Spleen (tissue), 11 donors: Measurements from ENCODE around the gene NHSL1. TPM values are rescaled to one million over a fixed set of nuclear protein-coding genes. Genes with fewer than 3 reads are reported as not detected.

Experiments
- DNase-seq: peaks from one replicate; pipeline ENCODE4 v3.0.0-alpha.2; 2020
- H3K27ac ChIP-seq, 8 donors: fragments of 200-600 bp; sonication (generic) in 7 of 8; 1 replicate in 4 of 8; 2 replicates in 4 of 8; pipeline versions ENCODE4 v1.5.0 to v1.8.0; 2016 to 2021; ENCODE audit warnings: inconsistent platforms in 4 of 8, mild to moderate bottlenecking in 4 of 8, moderate library complexity in 1 of 8
- H3K27me3 ChIP-seq, 7 donors: fragments of 200-600 bp; sonication (generic) in 6 of 7; replicated peaks in 1 of 7; 1 replicate in 4 of 7; 2 replicates in 3 of 7; pipeline versions ENCODE4 v1.5.0 to v1.8.0; 2016 to 2021; ENCODE audit warnings: inconsistent platforms in 3 of 7, mild to moderate bottlenecking in 1 of 7
- H3K36me3 ChIP-seq, 6 donors: fragments of 200-600 bp; sonication (generic) in 5 of 6; 1 replicate in 4 of 6; 2 replicates in 2 of 6; pipeline versions ENCODE4 v1.5.0 to v1.8.0; 2016 to 2021; ENCODE audit warnings: inconsistent platforms in 2 of 6
- H3K4me1 ChIP-seq, 6 donors: fragments of 200-600 bp; sonication (generic) in 5 of 6; 1 replicate in 3 of 6; 2 replicates in 3 of 6; pipeline versions ENCODE4 v1.5.0 to v1.8.0; 2016 to 2021; ENCODE audit warnings: inconsistent platforms in 3 of 6
- H3K4me3 ChIP-seq, 8 donors: fragments of 200-600 bp; sonication (generic) in 7 of 8; 1 replicate in 4 of 8; 2 replicates in 4 of 8; pipeline versions ENCODE4 v1.5.0 to v1.8.0; 2016 to 2021; ENCODE audit warnings: inconsistent platforms in 4 of 8, mild to moderate bottlenecking in 4 of 8, moderate library complexity in 2 of 8
- H3K9me3 ChIP-seq, 8 donors: fragments of 200-600 bp; sonication (generic) in 7 of 8; 1 replicate in 4 of 8; 2 replicates in 4 of 8; pipeline versions ENCODE4 v1.5.0 to v1.8.0; 2016 to 2021; ENCODE audit warnings: inconsistent platforms in 4 of 8
- POLR2A ChIP-seq, 3 donors: fragments of 450-650 bp; IDR thresholded peaks; one replicate each; pipeline ENCODE4 v1.5.1; 2017; ENCODE audit warnings: antibody characterized with exemption in 3 of 3, mild to moderate bottlenecking in 1 of 3
- POLR2AphosphoS5 ChIP-seq, 3 donors: sonication (generic); formaldehyde crosslinking; IDR thresholded peaks; one replicate each; pipeline ENCODE4 v1.5.1; 2017; ENCODE audit warnings: antibody characterized with exemption in 3 of 3
- WGBS, 5 donors: extraction: QIAGEN DNeasy Blood & Tissue Kit in 3 of 5; methylation state at CpG; one replicate each; pipeline versions ENCODE4 v1.1.5 to v1.1.7; 2013 to 2018; 5-methylcytosine and 5-hydroxymethylcytosine counted together
- intact Hi-C: fragments of 100-400 bp; cut with DNase I; formaldehyde crosslinking; loops from one replicate; pipeline ENCODE4 v1.15.0; 2023; ENCODE audit warnings: low total_unique reads
- polyA plus RNA-seq, 3 donors: library from polyadenylated mRNA; stranded (reverse); fragments of 200-250 nt; gene quantifications; one replicate each; pipeline ENCODE4 v1.2.1, GENCODE V29; 2013
- total RNA-seq, 7 donors: library from RNA; depleted of rRNA in 3 of 7; stranded (reverse); fragments of >200 nt in 3 of 7; fragmentation: NEBNext Ultra II Directional in 4 of 7; extraction: Animal tissue kit (Norgen Biotek cat#: 25700) in 4 of 7; gene quantifications; one replicate each; pipeline versions ENCODE4 v1.1.0 to v1.2.1, GENCODE V29; 2016 to 2021
- TF ChIP-seq, protein P1 (sequence below), 11 experiments: fragments of 200-600 bp in 7 of 11; fragments of 450-650 bp in 4 of 11; sonication (generic) in 4 of 11; IDR thresholded peaks in 8 of 11; conservative IDR thresholded peaks in 3 of 11; 1 replicate in 7 of 11; 2 replicates in 4 of 11; pipeline versions ENCODE4 v1.4.0 to v1.8.0; 2016 to 2021; ENCODE audit warnings: antibody characterized with exemption in 11 of 11, inconsistent platforms in 4 of 11, mild to moderate bottlenecking in 1 of 11
- donor health status: healthy with polysubstance abuse.
- donor health status: DM: no; HTN: no; CAD: no; lungs with moderate emphysema.
- donor health status: DM: no; HTN: no; CAD: no.
- donor health status: Bipolar disorder and iron deficiency.
- donor health status: healthy.
- donor health status: DM: no; HTN: no; CAD: no.
- donor health status: DM: yes; HTN: yes; CAD: no.

NHSL1 gene
- total and polyA plus RNA-seq, 10 donors, result 0.39 to 14.0 (median 6.7) TPM

DNA sequence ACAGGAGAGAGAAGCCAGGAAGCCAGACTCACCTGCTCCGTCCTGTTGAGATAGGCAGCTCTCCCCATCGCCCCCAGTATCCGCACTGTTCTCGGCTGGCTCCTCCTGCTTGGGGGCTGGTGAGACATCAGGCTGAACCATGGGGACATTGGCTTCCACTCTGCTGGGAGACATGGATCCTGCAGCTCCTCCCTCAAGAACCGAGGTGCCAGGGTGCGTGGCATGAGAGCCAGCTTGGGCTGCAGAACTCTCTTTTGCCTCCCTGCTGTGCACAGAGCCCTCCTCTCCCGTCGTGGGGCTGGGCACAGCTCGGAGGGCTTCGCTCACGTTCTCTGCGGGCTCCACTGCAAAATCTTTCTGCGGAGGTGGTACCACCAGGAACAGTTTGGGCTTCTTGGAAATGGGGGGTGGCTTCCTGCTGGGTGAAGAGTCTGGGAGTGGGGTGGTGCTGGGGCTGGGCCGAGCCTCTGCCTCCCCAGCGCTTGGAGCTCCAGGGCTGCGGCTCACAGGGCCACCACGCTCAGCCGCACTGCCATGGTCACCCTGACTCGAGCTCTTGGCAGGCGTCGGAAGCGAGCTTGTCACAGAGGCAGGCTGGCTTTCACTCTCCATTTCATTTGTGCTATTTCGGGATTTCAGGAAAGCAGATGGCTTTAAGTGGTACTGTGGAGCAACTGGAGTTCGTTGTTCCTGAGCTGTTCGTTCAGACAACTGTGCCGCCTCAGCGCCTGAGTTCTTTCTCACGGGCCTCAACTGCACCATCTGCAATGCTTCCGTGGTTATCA is 68.7 kb downstream of the NHSL1 start:
- intact Hi-C loops, result loop anchor here (10.0 kb wide), 1 partner anchor 154 kb away; no protein-coding TSS in a partner anchor
- TF ChIP-seq, protein P1, sequence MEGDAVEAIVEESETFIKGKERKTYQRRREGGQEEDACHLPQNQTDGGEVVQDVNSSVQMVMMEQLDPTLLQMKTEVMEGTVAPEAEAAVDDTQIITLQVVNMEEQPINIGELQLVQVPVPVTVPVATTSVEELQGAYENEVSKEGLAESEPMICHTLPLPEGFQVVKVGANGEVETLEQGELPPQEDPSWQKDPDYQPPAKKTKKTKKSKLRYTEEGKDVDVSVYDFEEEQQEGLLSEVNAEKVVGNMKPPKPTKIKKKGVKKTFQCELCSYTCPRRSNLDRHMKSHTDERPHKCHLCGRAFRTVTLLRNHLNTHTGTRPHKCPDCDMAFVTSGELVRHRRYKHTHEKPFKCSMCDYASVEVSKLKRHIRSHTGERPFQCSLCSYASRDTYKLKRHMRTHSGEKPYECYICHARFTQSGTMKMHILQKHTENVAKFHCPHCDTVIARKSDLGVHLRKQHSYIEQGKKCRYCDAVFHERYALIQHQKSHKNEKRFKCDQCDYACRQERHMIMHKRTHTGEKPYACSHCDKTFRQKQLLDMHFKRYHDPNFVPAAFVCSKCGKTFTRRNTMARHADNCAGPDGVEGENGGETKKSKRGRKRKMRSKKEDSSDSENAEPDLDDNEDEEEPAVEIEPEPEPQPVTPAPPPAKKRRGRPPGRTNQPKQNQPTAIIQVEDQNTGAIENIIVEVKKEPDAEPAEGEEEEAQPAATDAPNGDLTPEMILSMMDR (IDR thresholded peaks at IDR 0.05 in 8 of 11, conservative IDR thresholded peaks at IDR 0.05 in 3 of 11), result no peak
- no peak for TF ChIP-seq POLR2AphosphoS5 (IDR thresholded peaks at IDR 0.05)
- TF ChIP-seq POLR2A (IDR thresholded peaks at IDR 0.05), result no peak
- peaks cover 0 to 12% (median 0%) of the 10 kb centered on the region in 7 donors for H3K27me3 ChIP-seq
- no peaks in the 10 kb centered on the region for H3K9me3 ChIP-seq
- H3K36me3 ChIP-seq, result peaks cover 0 to 7% (median 0%) of the 10 kb centered on the region in 6 donors
- DNase-seq, result no peak
- peak overlapping the region in 1 of 8 donors; percentile 13 for H3K4me3 ChIP-seq
- peaks cover 0 to 38% (median 24%) of the 10 kb centered on the region in 6 donors for H3K4me1 ChIP-seq
- 70 to 88% (median 81%) methylated on average over 15 to 29 of the region's 29 CpGs for WGBS, 5 donors
- no peak overlapping the region for H3K27ac ChIP-seq

DNA sequence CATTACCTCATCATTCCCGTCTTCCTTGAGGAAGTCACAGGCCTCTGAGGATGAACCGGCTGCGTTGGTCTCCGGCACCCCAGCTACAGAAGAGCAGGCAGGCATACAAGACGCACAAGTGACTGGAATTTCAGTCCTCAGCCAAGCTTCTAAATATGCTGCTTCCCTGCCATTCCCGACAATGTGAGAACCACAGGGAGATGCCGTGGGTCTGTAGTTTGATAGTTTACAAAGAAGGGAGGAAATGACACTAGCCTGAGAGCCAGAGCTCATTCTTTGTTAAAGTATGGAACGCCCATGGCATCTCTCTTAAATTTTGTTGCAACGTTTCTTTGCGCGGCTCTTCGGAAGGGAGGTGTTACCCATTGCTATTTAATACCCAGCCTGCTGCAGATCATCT is 69.5 kb downstream of the NHSL1 start:
- no peak overlapping the region for H3K4me3 ChIP-seq
- intact Hi-C loops, result loop anchor here (5.0 to 10.0 kb wide), 4 partner anchors 88 to 335 kb away; no protein-coding TSS in a partner anchor
- no peak for DNase-seq
- peaks cover 0 to 7% (median 0%) of the 10 kb centered on the region in 6 donors for H3K36me3 ChIP-seq
- WGBS, 5 donors, result 80 to 86% (median 81%) methylated on average over 12 of the region's 12 CpGs
- H3K4me1 ChIP-seq, result peaks cover 0 to 31% (median 20%) of the 10 kb centered on the region in 6 donors
- H3K27ac ChIP-seq, result no peak overlapping the region
- TF ChIP-seq POLR2AphosphoS5 (IDR thresholded peaks at IDR 0.05) (no peak), POLR2A (IDR thresholded peaks at IDR 0.05) (no peak)
- TF ChIP-seq, protein P1 (IDR thresholded peaks at IDR 0.05 in 8 of 11, conservative IDR thresholded peaks at IDR 0.05 in 3 of 11), result no peak
- no peaks in the 10 kb centered on the region for H3K9me3 ChIP-seq
- H3K27me3 ChIP-seq, result peaks cover 0 to 12% (median 0%) of the 10 kb centered on the region in 7 donors

DNA sequence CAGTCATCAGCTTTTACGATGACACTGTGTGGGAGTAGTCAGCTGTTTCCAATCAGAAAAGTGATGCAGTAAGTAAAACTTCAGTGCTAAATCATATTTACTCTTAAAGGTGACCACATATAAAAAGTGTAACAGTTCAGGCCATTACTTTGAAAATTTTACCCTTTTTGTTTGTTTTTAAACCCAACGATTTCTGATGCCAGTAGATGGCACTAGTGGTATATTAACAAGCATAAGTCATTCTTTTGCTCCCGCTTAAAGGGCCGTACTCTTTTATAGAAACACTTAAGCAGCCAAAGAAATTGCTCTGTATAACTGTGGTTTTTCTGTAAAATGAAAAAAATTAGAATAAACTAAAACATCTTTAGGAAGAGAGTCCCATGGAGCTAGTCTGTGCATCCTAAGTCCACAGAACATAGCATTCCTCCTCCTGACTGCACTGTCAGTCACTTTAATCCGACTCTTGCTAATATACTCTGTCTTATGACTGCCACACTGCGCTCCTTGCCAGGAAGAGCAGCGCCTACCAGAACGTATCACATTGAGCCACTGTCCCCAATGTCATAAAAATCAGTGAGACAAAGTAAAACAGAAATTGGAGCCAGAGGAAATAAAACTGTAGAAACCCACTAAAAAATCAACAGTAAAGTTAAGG is 70.2 kb downstream of the NHSL1 start:
- Histone ChIP-seq H3K9me3 (no peaks in the 10 kb centered on the region), H3K4me1 (peaks cover 0 to 28% (median 18%) of the 10 kb centered on the region in 6 donors), H3K36me3 (peaks cover 0 to 11% (median 0%) of the 10 kb centered on the region in 6 donors), H3K4me3 (no peak overlapping the region), H3K27ac (no peak overlapping the region), H3K27me3 (peaks cover 0 to 12% (median 0%) of the 10 kb centered on the region in 7 donors)
- 48 to 55% (median 49%) methylated on average over 8 of the region's 8 CpGs for WGBS, 5 donors
- intact Hi-C loops, result loop anchor here (5.0 to 10.0 kb wide), 3 partner anchors 88 to 336 kb away; no protein-coding TSS in a partner anchor
- TF ChIP-seq, protein P1 (IDR thresholded peaks at IDR 0.05 in 8 of 11, conservative IDR thresholded peaks at IDR 0.05 in 3 of 11), result peak in 10 of 11 experiments; percentile 12 to 62 (median 52)
- TF ChIP-seq POLR2AphosphoS5 (IDR thresholded peaks at IDR 0.05), result no peak
- no peak for DNase-seq
